ENCODE measurements around the gene OXSR1.

The OXSR1 gene

DNA sequence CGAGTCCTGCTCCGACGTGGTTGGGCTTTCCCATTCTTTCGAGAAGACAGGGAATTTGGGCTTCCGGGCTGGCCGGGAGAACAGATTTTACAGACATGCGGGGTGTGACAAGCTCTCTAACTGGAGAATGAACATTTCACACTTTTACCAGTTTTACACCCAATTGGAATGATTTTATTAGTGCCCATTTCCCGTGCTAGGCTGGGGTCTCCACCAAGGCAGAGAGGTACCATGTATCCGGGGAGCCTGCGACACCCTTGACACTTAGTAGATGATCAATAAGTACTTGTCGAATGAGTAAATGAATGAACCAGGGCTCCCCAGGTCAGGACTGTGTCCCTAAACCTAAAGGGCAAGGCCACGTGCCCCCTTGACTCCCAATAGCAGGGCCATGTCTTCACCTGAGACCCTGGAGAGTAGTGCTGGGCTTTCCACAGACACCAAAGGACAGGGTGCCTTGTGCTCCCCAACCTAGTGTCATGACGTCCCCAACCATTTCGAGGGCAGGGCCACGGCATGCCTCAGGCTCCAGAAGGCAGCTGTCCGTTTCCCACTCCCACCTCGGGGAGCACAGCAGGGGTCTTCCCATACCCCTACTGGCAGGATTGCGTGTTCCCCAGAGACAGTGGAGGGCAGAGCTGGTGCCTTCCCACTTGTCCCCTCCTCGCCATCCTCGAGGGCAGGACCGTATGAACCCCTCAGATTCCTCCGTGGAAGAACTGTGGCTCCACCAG is 27.6 kb upstream of the OXSR1 start:
- Histone ChIP-seq H3K4me3 (ENCODE audit: low read depth, low read length) (peak overlapping the region; percentile 85), H3K4me2 (ENCODE audit: low read length) (peak overlapping the region; percentile 82), H3K9ac (no peak overlapping the region), H3K9me3 (ENCODE audit: control insufficient read depth, low read length) (no peaks in the 10 kb centered on the region), H3K4me1 (peaks cover 16% of the 10 kb centered on the region), H3K27me3 (ENCODE audit: control insufficient read depth, insufficient read depth, low read length) (no peaks in the 10 kb centered on the region), H3K27ac (peak overlapping the region; percentile 88), H3K79me2 (peaks cover 16% of the 10 kb centered on the region), H3K36me3 (ENCODE audit: control insufficient read depth, insufficient read depth, low read length) (no peaks in the 10 kb centered on the region), H2AFZ (peak overlapping the region; percentile 93)
- TF ChIP-seq, protein P1, sequence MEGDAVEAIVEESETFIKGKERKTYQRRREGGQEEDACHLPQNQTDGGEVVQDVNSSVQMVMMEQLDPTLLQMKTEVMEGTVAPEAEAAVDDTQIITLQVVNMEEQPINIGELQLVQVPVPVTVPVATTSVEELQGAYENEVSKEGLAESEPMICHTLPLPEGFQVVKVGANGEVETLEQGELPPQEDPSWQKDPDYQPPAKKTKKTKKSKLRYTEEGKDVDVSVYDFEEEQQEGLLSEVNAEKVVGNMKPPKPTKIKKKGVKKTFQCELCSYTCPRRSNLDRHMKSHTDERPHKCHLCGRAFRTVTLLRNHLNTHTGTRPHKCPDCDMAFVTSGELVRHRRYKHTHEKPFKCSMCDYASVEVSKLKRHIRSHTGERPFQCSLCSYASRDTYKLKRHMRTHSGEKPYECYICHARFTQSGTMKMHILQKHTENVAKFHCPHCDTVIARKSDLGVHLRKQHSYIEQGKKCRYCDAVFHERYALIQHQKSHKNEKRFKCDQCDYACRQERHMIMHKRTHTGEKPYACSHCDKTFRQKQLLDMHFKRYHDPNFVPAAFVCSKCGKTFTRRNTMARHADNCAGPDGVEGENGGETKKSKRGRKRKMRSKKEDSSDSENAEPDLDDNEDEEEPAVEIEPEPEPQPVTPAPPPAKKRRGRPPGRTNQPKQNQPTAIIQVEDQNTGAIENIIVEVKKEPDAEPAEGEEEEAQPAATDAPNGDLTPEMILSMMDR (IDR thresholded peaks at IDR 0.05), result no peak

DNA sequence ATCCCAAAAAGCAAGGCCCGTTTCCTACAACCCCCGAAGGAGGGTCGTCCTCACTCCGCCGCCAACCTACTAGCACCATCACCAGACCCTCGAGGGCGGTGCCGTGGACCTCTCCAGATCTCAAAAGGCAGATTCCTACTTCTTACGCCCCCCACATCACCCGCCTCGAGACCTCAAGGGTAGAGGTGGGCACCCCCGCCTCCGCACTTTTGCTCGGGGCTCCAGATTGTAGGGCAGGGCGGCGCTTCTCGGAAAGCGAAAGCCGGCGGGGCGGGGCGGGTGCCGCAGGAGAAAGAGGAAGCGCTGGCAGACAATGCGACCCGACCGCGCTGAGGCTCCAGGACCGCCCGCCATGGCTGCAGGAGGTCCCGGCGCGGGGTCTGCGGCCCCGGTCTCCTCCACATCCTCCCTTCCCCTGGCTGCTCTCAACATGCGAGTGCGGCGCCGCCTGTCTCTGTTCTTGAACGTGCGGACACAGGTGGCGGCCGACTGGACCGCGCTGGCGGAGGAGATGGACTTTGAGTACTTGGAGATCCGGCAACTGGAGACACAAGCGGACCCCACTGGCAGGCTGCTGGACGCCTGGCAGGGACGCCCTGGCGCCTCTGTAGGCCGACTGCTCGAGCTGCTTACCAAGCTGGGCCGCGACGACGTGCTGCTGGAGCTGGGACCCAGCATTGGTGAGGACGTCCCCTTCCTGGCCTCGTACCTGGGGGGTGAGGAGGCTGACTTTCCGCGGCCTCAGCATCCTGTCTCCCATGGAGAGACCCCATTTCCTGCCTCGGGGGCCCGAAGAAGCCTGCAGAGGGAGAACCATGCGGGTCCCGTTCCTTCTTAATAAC is 26.8 kb upstream of the OXSR1 start, which contains the start of gene MYD88:
MYD88 (plus strand) TSS at position 313 of the 842 bp plus-strand sequence; CDS start at position 353, 40 bp downstream.
- Histone ChIP-seq H3K9me3 (ENCODE audit: control insufficient read depth, low read length) (no peaks in the 10 kb centered on the region), H3K9ac (no peak within 1 kb of the TSS), H3K27ac (peak within 1 kb of the TSS; percentile 88), H3K79me2 (peaks cover 16% of the 10 kb centered on the region), H2AFZ (peak within 1 kb of the TSS; percentile 93), H3K36me3 (ENCODE audit: control insufficient read depth, insufficient read depth, low read length) (no peaks in the 10 kb centered on the region), H3K27me3 (ENCODE audit: control insufficient read depth, insufficient read depth, low read length) (no peaks in the 10 kb centered on the region), H3K4me1 (peaks cover 16% of the 10 kb centered on the region), H3K4me2 (ENCODE audit: low read length) (peak within 1 kb of the TSS; percentile 82), H3K4me3 (ENCODE audit: low read depth, low read length) (peak within 1 kb of the TSS; percentile 85)
- TF ChIP-seq, protein P1 (IDR thresholded peaks at IDR 0.05), result no peak

GRCh38 chr3:38139191-38139590 is 26.1 kb upstream of the OXSR1 start:
- peak overlapping the region; percentile 93 for H2AFZ ChIP-seq
- H3K27me3 ChIP-seq (ENCODE audit: control insufficient read depth, insufficient read depth, low read length), result no peaks in the 10 kb centered on the region
- H3K9ac ChIP-seq, result no peak overlapping the region
- TF ChIP-seq, protein P1 (IDR thresholded peaks at IDR 0.05), result no peak
- H3K9me3 ChIP-seq (ENCODE audit: control insufficient read depth, low read length), result no peaks in the 10 kb centered on the region
- H3K36me3 ChIP-seq (ENCODE audit: control insufficient read depth, insufficient read depth, low read length), result no peaks in the 10 kb centered on the region
- H3K27ac ChIP-seq, result peak overlapping the region; percentile 88
- H3K79me2 ChIP-seq, result peaks cover 16% of the 10 kb centered on the region
- peak overlapping the region; percentile 85 for H3K4me3 ChIP-seq (ENCODE audit: low read depth, low read length)
- peak overlapping the region; percentile 82 for H3K4me2 ChIP-seq (ENCODE audit: low read length)
- peaks cover 16% of the 10 kb centered on the region for H3K4me1 ChIP-seq

GRCh38 chr3:38139652-38140051 is 25.7 kb upstream of the OXSR1 start:
- Histone ChIP-seq H3K27me3 (ENCODE audit: control insufficient read depth, insufficient read depth, low read length) (no peaks in the 10 kb centered on the region), H3K79me2 (peaks cover 16% of the 10 kb centered on the region), H3K4me3 (ENCODE audit: low read depth, low read length) (peak overlapping the region; percentile 85), H3K9me3 (ENCODE audit: control insufficient read depth, low read length) (no peaks in the 10 kb centered on the region), H3K4me1 (peaks cover 16% of the 10 kb centered on the region), H3K36me3 (ENCODE audit: control insufficient read depth, insufficient read depth, low read length) (no peaks in the 10 kb centered on the region), H3K9ac (no peak overlapping the region), H3K4me2 (ENCODE audit: low read length) (peak overlapping the region; percentile 82), H2AFZ (peak overlapping the region; percentile 93), H3K27ac (no peak overlapping the region)
- TF ChIP-seq, protein P1 (IDR thresholded peaks at IDR 0.05), result no peak

Data from parathyroid adenoma (tissue), 2 donors.